ENCODE measurements around the gene ZSWIM7. TPM values are rescaled to one million over a fixed set of nuclear protein-coding genes. Genes with fewer than 3 reads are reported as not detected.
"Not testable (repeated sequence)": the region's sequence is repeated elsewhere in the genome, so short reads cannot be mapped to it uniquely, and the experiment has no call there.

ZSWIM7 gene
- total RNA-seq, 2 donors from 2014 or later: 15.1 to 16.5 TPM

GRCh38 chr17:15981646-15982580 is 17.6 kb downstream of the ZSWIM7 start:
- 86% methylated on average over 5 of the region's 5 CpGs for WGBS
- DNase-seq (ENCODE audit: low spot score): no peak
- Histone ChIP-seq H3K4me1 (replicated peaks) (no peaks in the 10 kb centered on the region), H3K27ac (no peak overlapping the region), H3K9me3 (no peaks in the 10 kb centered on the region), H3K4me3 (no peak overlapping the region), H3K27me3 (replicated peaks; ENCODE audit: insufficient read depth) (no peaks in the 10 kb centered on the region), H3K36me3 (peaks cover 0 to 5% of the 10 kb centered on the region in 2 donors)
- intact Hi-C loops (cut with DNase I): no loop called here
- TF ChIP-seq POLR2AphosphoS5 (IDR thresholded peaks at IDR 0.05) (no peak), POLR2A (IDR thresholded peaks at IDR 0.05) (no peak), CTCF (IDR thresholded peaks at IDR 0.05) (no peak)

GRCh38 chr17:15981208-15981607 is 18.3 kb downstream of the ZSWIM7 start:
- Histone ChIP-seq H3K36me3 (peaks cover 0 to 5% of the 10 kb centered on the region in 2 donors), H3K4me3 (no peak overlapping the region), H3K9me3 (no peaks in the 10 kb centered on the region), H3K27ac (no peak overlapping the region), H3K4me1 (replicated peaks) (no peaks in the 10 kb centered on the region), H3K27me3 (replicated peaks; ENCODE audit: insufficient read depth) (no peaks in the 10 kb centered on the region)
- no peak for TF ChIP-seq CTCF (IDR thresholded peaks at IDR 0.05)
- no peak for TF ChIP-seq POLR2AphosphoS5 (IDR thresholded peaks at IDR 0.05)
- no peak for TF ChIP-seq POLR2A (IDR thresholded peaks at IDR 0.05)
- intact Hi-C loops (cut with DNase I): no loop called here
- 45% methylated on average over 2 of the region's 2 CpGs for WGBS
- no peak for DNase-seq (ENCODE audit: low spot score)

GRCh38 chr17:15979013-15979412 is 20.5 kb downstream of the ZSWIM7 start:
- H3K4me1 ChIP-seq (replicated peaks); H3K4me3 ChIP-seq; H3K36me3 ChIP-seq; intact Hi-C loops (cut with DNase I); H3K9me3 ChIP-seq; DNase-seq (ENCODE audit: low spot score); H3K27ac ChIP-seq; H3K27me3 ChIP-seq (replicated peaks; ENCODE audit: insufficient read depth): not testable (repeated sequence)
- 100% methylated on average over 1 of the region's 4 CpGs for WGBS

- Histone ChIP-seq H3K36me3 (peaks cover 0 to 5% of the 10 kb centered on the region in 2 donors), H3K4me3 (no peak overlapping the region), H3K27me3 (replicated peaks; ENCODE audit: insufficient read depth) (no peaks in the 10 kb centered on the region), H3K9me3 (no peaks in the 10 kb centered on the region), H3K27ac (no peak overlapping the region), H3K4me1 (replicated peaks) (no peaks in the 10 kb centered on the region)
- TF ChIP-seq CTCF (IDR thresholded peaks at IDR 0.05): no peak
- TF ChIP-seq POLR2A (IDR thresholded peaks at IDR 0.05): no peak
- no peak for TF ChIP-seq POLR2AphosphoS5 (IDR thresholded peaks at IDR 0.05)
- DNase-seq (ENCODE audit: low spot score): no peak
- intact Hi-C loops (cut with DNase I): no loop called here
- WGBS: 79% methylated on average over 1 of the region's 1 CpG
These were observed 20.9 kb downstream of the ZSWIM7 start for GRCh38 chr17:15978606-15979005.

GRCh38 chr17:15977894-15978293 is 21.6 kb downstream of the ZSWIM7 start:
- Histone ChIP-seq H3K27ac (no peak overlapping the region), H3K9me3 (no peaks in the 10 kb centered on the region), H3K36me3 (peaks cover 0 to 5% of the 10 kb centered on the region in 2 donors), H3K27me3 (replicated peaks; ENCODE audit: insufficient read depth) (no peaks in the 10 kb centered on the region), H3K4me1 (replicated peaks) (no peaks in the 10 kb centered on the region), H3K4me3 (no peak overlapping the region)
- DNase-seq (ENCODE audit: low spot score): no peak
- no peak for TF ChIP-seq POLR2AphosphoS5 (IDR thresholded peaks at IDR 0.05)
- TF ChIP-seq CTCF (IDR thresholded peaks at IDR 0.05): no peak
- TF ChIP-seq POLR2A (IDR thresholded peaks at IDR 0.05): no peak
- intact Hi-C loops (cut with DNase I): no loop called here
- 100% methylated on average over 2 of the region's 2 CpGs for WGBS

Measured in prostate gland (tissue), 2 donors.